GM23338 (cell line): ENCODE data around the gene AK9. TPM values are rescaled to one million over a fixed set of nuclear protein-coding genes. Genes with fewer than 3 reads are reported as not detected.
A peak's percentile ranks its signal among the peaks of the same experiment; 100 is the strongest.

Experiments used
- ATAC-seq: fragments of 200-7000 bp; cut with Tn5 transposase; 3 replicates; pipeline ENCODE4 v1.9.1; 2020
- DNase-seq: peaks from one replicate; pipeline ENCODE4 v3.0.0-alpha.2; 2015; ENCODE audit warnings: low spot score
- H2AFZ ChIP-seq: fragments of 200-600 bp; sonication (generic); 2 replicates; pipeline ENCODE4 v1.8.0; 2016; ENCODE audit warnings: antibody characterized with exemption, mild to moderate bottlenecking, moderate library complexity
- H3F3A ChIP-seq: fragments of 200-600 bp; sonication (generic); replicated peaks from 2 replicates; pipeline ENCODE4 v1.8.0; 2017; ENCODE audit warnings: antibody characterized with exemption, mixed run types, low read depth
- H3K27ac ChIP-seq: fragments of 200-600 bp; sonication (generic); 2 replicates; pipeline ENCODE4 v1.6.1; 2016; ENCODE audit warnings: low read depth
- H3K27me3 ChIP-seq: fragments of 200-600 bp; sonication (generic); 2 replicates; pipeline ENCODE4 v1.8.0; 2016; ENCODE audit warnings: mild to moderate bottlenecking, mixed run types, moderate library complexity; ENCODE audit not compliant: insufficient read depth
- H3K36me3 ChIP-seq: fragments of 200-600 bp; sonication (generic); 2 replicates; pipeline ENCODE4 v1.8.0; 2016; ENCODE audit warnings: mild to moderate bottlenecking; ENCODE audit not compliant: insufficient read depth
- H3K4me1 ChIP-seq: fragments of 200-600 bp; sonication (generic); 2 replicates; pipeline ENCODE4 v1.8.0; 2016; ENCODE audit warnings: mild to moderate bottlenecking, moderate library complexity; ENCODE audit not compliant: insufficient read depth
- H3K4me2 ChIP-seq: fragments of 200-600 bp; sonication (generic); 2 replicates; pipeline ENCODE4 v1.7.1; 2017; ENCODE audit warnings: mixed run types
- H3K4me3 ChIP-seq: fragments of 200-600 bp; sonication (generic); 2 replicates; pipeline ENCODE4 v1.6.1; 2016; ENCODE audit warnings: mixed run types
- H3K79me2 ChIP-seq: fragments of 200-600 bp; sonication (generic); replicated peaks from 2 replicates; pipeline ENCODE4 v1.8.0; 2017; ENCODE audit warnings: mild to moderate bottlenecking; ENCODE audit not compliant: insufficient read depth
- H3K9me2 ChIP-seq: fragments of 200-600 bp; sonication (generic); 2 replicates; pipeline ENCODE4 v1.8.0; 2017; ENCODE audit not compliant: insufficient read depth
- H4K20me1 ChIP-seq: fragments of 200-600 bp; sonication (generic); replicated peaks from 2 replicates; pipeline ENCODE4 v1.8.0; 2017; ENCODE audit warnings: mild to moderate bottlenecking; ENCODE audit not compliant: insufficient read depth
- H3K27ac Mint-ChIP-seq: 2 replicates; pipeline ENCODE4 v1.8.0; 2020; ENCODE audit warnings: inconsistent platforms, mild to moderate bottlenecking, moderate library complexity, mixed read lengths
- H3K27me3 Mint-ChIP-seq: 3 replicates; pipeline ENCODE4 v1.8.0; 2022; ENCODE audit warnings: low read depth, mild to moderate bottlenecking, moderate library complexity, mixed read lengths, inconsistent platforms; ENCODE audit not compliant: insufficient read depth, poor library complexity
- H3K36me3 Mint-ChIP-seq: 3 replicates; pipeline ENCODE4 v1.8.0; 2021; ENCODE audit warnings: low read depth, mild to moderate bottlenecking, inconsistent platforms, moderate library complexity, mixed read lengths
- H3K4me1 Mint-ChIP-seq: 3 replicates; pipeline ENCODE4 v1.8.0; 2020; ENCODE audit warnings: mild to moderate bottlenecking, inconsistent platforms, mixed read lengths
- H3K4me3 Mint-ChIP-seq: 3 replicates; pipeline ENCODE4 v1.8.0; 2021; ENCODE audit warnings: moderate library complexity, mild to moderate bottlenecking, inconsistent platforms, mixed read lengths
- H3K9me3 Mint-ChIP-seq: 3 replicates; pipeline ENCODE4 v1.8.0; 2020; ENCODE audit warnings: moderate library complexity, mild to moderate bottlenecking, inconsistent platforms, mixed read lengths
- CREB1 ChIP-seq: fragments of 250-450 bp; sonication (Bioruptor Pico); IDR thresholded peaks from 2 replicates; pipeline ENCODE4 v1.5.0; 2020; ENCODE audit warnings: low read depth, mild to moderate bottlenecking, moderate library complexity
- EZH2 ChIP-seq: fragments of 200-600 bp; sonication (generic); IDR thresholded peaks from one replicate; pipeline ENCODE4 v1.8.0; 2017; ENCODE audit warnings: antibody characterized with exemption, mild to moderate bottlenecking, low read depth; ENCODE audit not compliant: unreplicated experiment
- NANOG ChIP-seq: IDR thresholded peaks from 2 replicates; pipeline ENCODE4 v1.6.1; 2016; ENCODE audit warnings: antibody characterized with exemption, borderline replicate concordance
- REST ChIP-seq: IDR thresholded peaks from one replicate; pipeline ENCODE4 v1.6.1; 2018; ENCODE audit warnings: antibody characterized with exemption; ENCODE audit not compliant: unreplicated experiment
- STAT1 ChIP-seq: IDR thresholded peaks from one replicate; pipeline ENCODE4 v1.6.1; 2016; ENCODE audit warnings: antibody characterized with exemption; ENCODE audit not compliant: unreplicated experiment
- ZNF331 ChIP-seq: fragments of 250-450 bp; sonication (Bioruptor Pico); IDR thresholded peaks from 2 replicates; pipeline ENCODE4 v1.5.0; 2020; ENCODE audit warnings: low read depth, mild to moderate bottlenecking, moderate library complexity
- polyA plus RNA-seq: library from polyadenylated mRNA; unstranded; fragments of >200 nt; fragmentation: Nextera tagmentation; extraction: Ambion mirVana; gene quantifications from 2 replicates; pipeline ENCODE4 v1.2.1, GENCODE V29; 2016
- total RNA-seq: library from RNA; depleted of rRNA; stranded (reverse); fragments of >200 nt; shearing (Covaris generic); gene quantifications from 2 replicates; pipeline ENCODE4 v1.2.3, GENCODE V29; 2014

The AK9 gene
- total and polyA plus RNA-seq, 2 experiments from 2014 or later = 2.0 to 6.4 TPM

DNA sequence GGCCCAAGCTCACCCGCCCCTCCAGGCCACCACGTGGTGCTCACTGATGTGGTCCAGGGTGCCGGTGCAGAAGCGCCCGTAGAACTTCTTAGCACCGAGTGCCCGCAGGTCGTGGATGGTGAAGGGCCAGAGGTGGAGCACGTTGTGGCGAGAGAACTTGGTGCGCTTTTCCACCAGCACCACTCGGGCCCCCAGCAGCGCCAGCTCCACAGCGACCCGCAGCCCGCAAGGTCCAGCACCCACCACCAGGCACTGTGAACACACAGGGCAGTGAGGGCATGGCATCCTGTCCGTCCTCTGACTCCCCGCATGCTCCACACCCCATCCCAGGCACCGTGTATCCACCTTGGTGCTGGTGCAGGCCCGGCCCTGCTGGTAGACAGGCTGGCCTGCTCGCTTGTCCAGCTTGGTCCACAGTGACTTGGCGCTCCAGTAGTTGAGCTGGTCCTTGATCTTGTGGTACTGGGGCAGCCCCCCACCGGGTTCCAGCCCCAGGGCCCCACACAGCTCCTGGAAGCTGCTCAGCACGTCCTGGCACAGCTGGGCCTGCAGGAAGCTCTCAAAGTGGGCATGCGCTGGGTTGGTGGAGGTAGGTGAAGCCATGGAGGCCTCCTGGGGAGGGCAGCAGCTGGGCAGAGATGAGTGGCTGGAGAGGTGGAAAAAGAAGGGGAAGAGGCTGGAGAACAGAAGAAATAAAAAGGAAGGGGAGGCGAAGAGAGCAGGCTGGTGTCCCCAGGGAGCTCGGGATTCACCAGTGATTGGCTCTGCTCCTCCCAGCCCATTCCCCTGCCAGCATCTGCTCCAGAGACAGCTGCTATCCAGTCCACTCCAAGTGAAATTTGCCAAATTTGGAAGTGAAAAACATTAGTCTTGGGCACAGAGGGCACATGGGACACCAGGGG lies 237.2 kb downstream of the AK9 start:
- TF ChIP-seq REST (no peak), ZNF331 (CRISPR knock-in tag) (no peak), EZH2 (no peak), CREB1 (no peak)
- Mint-ChIP-seq H3K27me3 (peaks cover 30% of the 10 kb centered on the region), H3K27ac (no peak overlapping the region), H3K4me1 (peaks cover 40% of the 10 kb centered on the region), H3K36me3 (no peaks in the 10 kb centered on the region; the same call in 1 of the 3 replicates), H3K4me3 (peak overlapping the region; percentile 97), H3K9me3 (no peaks in the 10 kb centered on the region)
- no peak for ATAC-seq
- Histone ChIP-seq H2AFZ (peak overlapping the region; percentile 99; the same call in 1 of the 2 replicates), H3K4me3 (peak overlapping the region; percentile 94), H3K9me2 (no peaks in the 10 kb centered on the region), H4K20me1 (peaks cover 4% of the 10 kb centered on the region), H3K4me2 (peak overlapping the region; percentile 91), H3F3A (peaks cover 9% of the 10 kb centered on the region; the same call in 1 of the 2 replicates), H3K36me3 (no peaks in the 10 kb centered on the region), H3K4me1 (peaks cover 30% of the 10 kb centered on the region), H3K79me2 (no peaks in the 10 kb centered on the region), H3K27me3 (no peaks in the 10 kb centered on the region; the same call in 1 of the 2 replicates), H3K27ac (no peak overlapping the region)
- DNase-seq = no peak

- Mint-ChIP-seq H3K27ac (no peak overlapping the region), H3K4me3 (no peak overlapping the region), H3K4me1 (peaks cover 35% of the 10 kb centered on the region), H3K27me3 (peaks cover 28% of the 10 kb centered on the region), H3K36me3 (no peaks in the 10 kb centered on the region; the same call in 1 of the 3 replicates), H3K9me3 (no peaks in the 10 kb centered on the region)
- H2AFZ ChIP-seq = no peak overlapping the region
- H3K79me2 ChIP-seq = no peaks in the 10 kb centered on the region
- no peaks in the 10 kb centered on the region for H3K9me2 ChIP-seq
- peaks cover 28% of the 10 kb centered on the region for H3K4me1 ChIP-seq
- H3K4me2 ChIP-seq = no peak overlapping the region
- H3K4me3 ChIP-seq = no peak overlapping the region
- peaks cover 9% of the 10 kb centered on the region; the same call in 1 of the 2 replicates for H3F3A ChIP-seq
- no peaks in the 10 kb centered on the region for H3K36me3 ChIP-seq
- ATAC-seq = no peak
- TF ChIP-seq STAT1 (no peak), NANOG (no peak)
- peaks cover 4% of the 10 kb centered on the region for H4K20me1 ChIP-seq
- no peak overlapping the region for H3K27ac ChIP-seq
- no peaks in the 10 kb centered on the region; the same call in 1 of the 2 replicates for H3K27me3 ChIP-seq
- no peak for DNase-seq
Measured at GRCh38 chr6:109453156-109453555, 237.8 kb downstream of the AK9 start.
